Thyroid gland (tissue), 4 donors: ENCODE measurements around the gene STRIP2. TPM values are rescaled to one million over a fixed set of nuclear protein-coding genes. Genes with fewer than 3 reads are reported as not detected.
"Not testable (repeated sequence)": the region's sequence is repeated elsewhere in the genome, so short reads cannot be mapped to it uniquely, and the experiment has no call there.

ENCODE experiments used
- DNase-seq, 2 donors: peaks; one replicate each; pipeline ENCODE4 v3.0.0-alpha.2; 2019
- H3K27ac ChIP-seq, 3 donors: fragments of 200-600 bp; sonication (generic); 1 replicate in 2 of 3; 2 replicates in 1 of 3; pipeline ENCODE4 v1.5.1; 2016 to 2019; ENCODE audit warnings: mild to moderate bottlenecking in 1 of 3, moderate library complexity in 1 of 3
- H3K27me3 ChIP-seq: fragments of 200-600 bp; sonication (generic); one replicate; pipeline ENCODE4 v1.5.1; 2019
- H3K36me3 ChIP-seq, 2 donors: fragments of 200-600 bp; sonication (generic); one replicate each; pipeline ENCODE4 v1.5.1; 2016 to 2019
- H3K4me1 ChIP-seq, 2 donors: fragments of 200-600 bp; sonication (generic); one replicate each; pipeline ENCODE4 v1.5.1; 2017 to 2019
- H3K4me3 ChIP-seq, 3 donors: fragments of 200-600 bp; sonication (generic); replicated peaks in 1 of 3; 1 replicate in 2 of 3; 2 replicates in 1 of 3; pipeline ENCODE4 v1.5.1; 2016; ENCODE audit warnings: mild to moderate bottlenecking in 1 of 3
- H3K9me3 ChIP-seq: fragments of 200-600 bp; sonication (generic); one replicate; pipeline ENCODE4 v1.5.1; 2017
- POLR2A ChIP-seq, 2 donors: fragments of 450-650 bp; IDR thresholded peaks; one replicate each; pipeline ENCODE4 v1.6.1; 2017; ENCODE audit warnings: antibody characterized with exemption in 2 of 2, mild to moderate bottlenecking in 2 of 2, moderate library complexity in 1 of 2
- WGBS, 2 donors: methylation state at CpG; one replicate each; pipeline ENCODE4 v1.1.5; 2017; 5-methylcytosine and 5-hydroxymethylcytosine counted together
- intact Hi-C: fragments of 100-400 bp; cut with DNase I; formaldehyde crosslinking; loops from one replicate; pipeline ENCODE4 v1.15.1; 2023
- total RNA-seq, 4 donors: library from RNA; depleted of rRNA; stranded (reverse); fragments of >200 nt; gene quantifications; one replicate each; pipeline ENCODE4 v1.2.3, GENCODE V29; 2016
- TF ChIP-seq, protein P1 (sequence below), 6 experiments: fragments of 200-600 bp in 3 of 6; fragments of 450-650 bp in 3 of 6; sonication (generic) in 3 of 6; IDR thresholded peaks; one replicate each; pipeline ENCODE4 v1.5.1; 2016 to 2019; ENCODE audit warnings: antibody characterized with exemption in 6 of 6, mild to moderate bottlenecking in 2 of 6, inconsistent platforms in 1 of 6, moderate library complexity in 1 of 6

The STRIP2 gene
- total RNA-seq, 4 donors from 2014 or later, result 0.22 to 0.94 (median 0.54) TPM

DNA sequence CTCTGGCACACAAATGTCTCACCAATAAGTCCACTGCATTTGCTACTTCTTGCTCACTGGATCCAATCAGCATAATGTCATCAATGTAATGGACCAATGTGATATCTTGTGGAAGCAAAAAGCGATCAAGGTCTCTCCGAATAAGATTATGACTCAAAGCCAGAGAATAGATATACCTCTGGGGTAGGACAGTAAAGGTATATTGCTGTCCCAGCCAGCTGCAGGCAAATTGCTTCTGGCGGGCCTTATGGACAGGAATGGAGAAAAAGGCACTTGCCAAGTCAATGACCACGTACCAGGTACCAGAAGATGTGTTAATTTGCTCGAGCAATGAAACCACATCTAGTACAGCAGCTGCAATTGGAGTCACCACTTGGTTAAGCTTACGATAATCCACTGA, 13.2 kb downstream of the STRIP2 start:
- H3K9me3 ChIP-seq, DNase-seq, H3K27me3 ChIP-seq, H3K36me3 ChIP-seq, H3K27ac ChIP-seq, H3K4me3 ChIP-seq, intact Hi-C loops, H3K4me1 ChIP-seq: not testable (repeated sequence)
- WGBS, 2 donors, result 95 to 96% methylated on average over 6 of the region's 6 CpGs

DNA sequence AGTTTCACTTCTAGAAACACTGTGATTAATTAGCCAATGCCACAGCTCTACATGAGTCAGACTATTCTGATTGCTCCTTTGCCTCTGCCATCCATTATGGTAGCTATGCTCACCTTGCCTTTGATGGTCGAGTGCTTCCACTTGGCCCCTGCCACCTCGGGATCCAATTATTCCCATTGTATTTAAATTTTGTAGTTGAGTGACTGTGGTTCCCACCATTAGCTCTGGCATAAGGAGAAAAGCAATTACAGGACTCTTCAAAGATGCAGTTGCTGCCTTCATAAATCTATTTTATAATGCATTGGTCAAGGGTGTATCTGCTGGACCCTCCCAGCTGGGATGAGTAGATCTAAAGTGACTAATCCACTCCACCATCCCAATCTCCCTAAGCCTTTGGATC, 14.4 kb downstream of the STRIP2 start:
- intact Hi-C loops, H3K9me3 ChIP-seq, H3K4me1 ChIP-seq, DNase-seq, H3K36me3 ChIP-seq, H3K27me3 ChIP-seq, H3K4me3 ChIP-seq, H3K27ac ChIP-seq: not testable (repeated sequence)
- 88 to 95% methylated on average over 2 of the region's 2 CpGs for WGBS, 2 donors

DNA sequence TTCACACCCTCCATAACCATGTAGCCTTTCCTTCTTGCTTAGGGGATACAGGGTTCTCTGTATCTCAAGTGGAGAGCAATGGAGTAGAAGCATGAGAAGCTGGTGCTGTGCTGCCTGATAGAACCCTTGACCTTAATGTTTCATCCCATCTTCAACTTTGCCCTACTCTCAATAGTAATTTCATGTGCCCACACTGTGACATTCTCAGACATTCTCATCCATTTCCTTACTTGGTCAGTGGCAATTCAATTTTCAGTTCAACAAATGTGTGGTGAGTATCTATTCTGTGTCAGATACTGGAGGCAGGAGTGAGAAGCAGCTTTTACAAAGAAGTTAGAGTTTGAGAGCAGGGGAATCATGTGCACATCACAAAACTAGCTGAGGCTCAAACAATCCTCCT, 16.1 kb downstream of the STRIP2 start:
- Histone ChIP-seq H3K4me3 (no peak overlapping the region), H3K9me3 (no peaks in the 10 kb centered on the region), H3K27ac (no peak overlapping the region), H3K36me3 (no peaks in the 10 kb centered on the region), H3K27me3 (no peaks in the 10 kb centered on the region), H3K4me1 (no peaks in the 10 kb centered on the region)
- DNase-seq, result no peak
- TF ChIP-seq POLR2A (IDR thresholded peaks at IDR 0.05), result no peak
- TF ChIP-seq, protein P1, sequence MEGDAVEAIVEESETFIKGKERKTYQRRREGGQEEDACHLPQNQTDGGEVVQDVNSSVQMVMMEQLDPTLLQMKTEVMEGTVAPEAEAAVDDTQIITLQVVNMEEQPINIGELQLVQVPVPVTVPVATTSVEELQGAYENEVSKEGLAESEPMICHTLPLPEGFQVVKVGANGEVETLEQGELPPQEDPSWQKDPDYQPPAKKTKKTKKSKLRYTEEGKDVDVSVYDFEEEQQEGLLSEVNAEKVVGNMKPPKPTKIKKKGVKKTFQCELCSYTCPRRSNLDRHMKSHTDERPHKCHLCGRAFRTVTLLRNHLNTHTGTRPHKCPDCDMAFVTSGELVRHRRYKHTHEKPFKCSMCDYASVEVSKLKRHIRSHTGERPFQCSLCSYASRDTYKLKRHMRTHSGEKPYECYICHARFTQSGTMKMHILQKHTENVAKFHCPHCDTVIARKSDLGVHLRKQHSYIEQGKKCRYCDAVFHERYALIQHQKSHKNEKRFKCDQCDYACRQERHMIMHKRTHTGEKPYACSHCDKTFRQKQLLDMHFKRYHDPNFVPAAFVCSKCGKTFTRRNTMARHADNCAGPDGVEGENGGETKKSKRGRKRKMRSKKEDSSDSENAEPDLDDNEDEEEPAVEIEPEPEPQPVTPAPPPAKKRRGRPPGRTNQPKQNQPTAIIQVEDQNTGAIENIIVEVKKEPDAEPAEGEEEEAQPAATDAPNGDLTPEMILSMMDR (IDR thresholded peaks at IDR 0.05), result no peak
- intact Hi-C loops, result no loop called here

DNA sequence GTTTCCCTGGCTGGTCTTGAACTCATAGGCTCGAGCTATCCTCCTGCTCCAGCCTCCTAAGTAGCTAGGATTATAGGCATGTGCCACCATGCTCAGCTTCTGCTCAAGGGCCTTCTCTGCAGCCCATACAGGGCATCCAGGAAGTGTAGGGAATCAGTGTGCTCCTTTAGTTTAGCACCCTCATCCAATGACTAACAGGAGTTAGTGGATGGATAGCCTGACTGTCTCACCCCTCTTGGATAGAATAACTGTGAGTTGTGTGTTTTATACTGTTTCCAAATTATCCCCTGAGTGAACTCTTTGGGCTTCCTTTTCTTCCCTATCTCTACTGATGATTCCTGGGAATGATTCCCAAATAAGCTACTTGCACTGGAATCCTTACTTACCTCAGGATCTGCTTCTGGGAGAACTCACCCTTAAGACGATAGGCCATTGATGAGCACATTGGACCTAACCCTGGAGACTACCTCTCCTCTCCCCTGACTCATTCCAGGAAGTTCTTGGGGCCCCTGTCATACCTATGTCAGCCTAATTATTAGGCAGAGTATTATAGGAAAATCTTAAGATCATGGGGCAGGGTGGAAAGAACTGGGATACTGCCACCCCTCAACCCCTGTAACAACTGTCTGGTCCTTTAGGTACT, 18.5 kb downstream of the STRIP2 start:
- Histone ChIP-seq H3K36me3 (no peaks in the 10 kb centered on the region), H3K27ac (no peak overlapping the region), H3K4me3 (no peak overlapping the region), H3K27me3 (no peaks in the 10 kb centered on the region), H3K4me1 (no peaks in the 10 kb centered on the region), H3K9me3 (no peaks in the 10 kb centered on the region)
- intact Hi-C loops, result no loop called here
- TF ChIP-seq POLR2A (IDR thresholded peaks at IDR 0.05), result no peak
- TF ChIP-seq, protein P1 (IDR thresholded peaks at IDR 0.05), result no peak
- no peak for DNase-seq
- 88 to 93% methylated on average over 2 of the region's 2 CpGs for WGBS, 2 donors

DNA sequence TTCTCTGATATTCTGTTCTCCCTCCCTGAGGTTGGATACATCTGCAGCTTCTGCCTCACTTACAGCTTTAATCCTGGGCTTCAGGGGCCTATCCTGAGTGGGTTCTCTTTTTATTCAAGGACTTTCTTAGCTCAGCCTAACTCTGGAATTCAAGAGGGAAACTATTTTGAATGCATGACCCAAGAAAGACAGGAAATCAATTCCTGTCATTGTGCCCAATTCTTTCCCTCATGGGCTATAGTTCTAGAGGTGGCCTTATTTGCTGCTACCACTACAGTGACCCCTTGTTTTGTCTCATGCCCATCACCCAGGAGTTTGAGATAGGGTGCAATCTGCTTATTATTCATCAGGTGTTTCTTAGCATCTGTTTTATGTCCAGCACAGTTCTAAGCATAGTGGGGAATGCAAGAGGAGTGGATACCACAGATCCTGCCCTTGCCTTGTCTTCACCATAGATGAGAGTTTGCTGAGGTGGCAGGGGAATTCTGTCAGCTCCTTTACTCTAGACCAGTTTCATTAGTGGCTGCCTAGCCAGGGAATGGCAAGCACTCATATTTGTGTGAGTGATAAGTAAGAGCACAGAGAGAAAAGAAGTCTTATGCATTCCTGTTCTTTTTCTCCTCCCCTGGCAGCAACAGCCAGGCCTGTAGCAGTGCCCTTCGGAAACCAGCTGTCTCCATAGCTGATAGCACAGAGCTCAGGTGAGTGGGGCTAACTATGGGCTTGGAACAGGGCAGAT, 19.4 kb downstream of the STRIP2 start:
- H3K4me1 ChIP-seq, result no peaks in the 10 kb centered on the region
- no peaks in the 10 kb centered on the region for H3K9me3 ChIP-seq
- no peaks in the 10 kb centered on the region for H3K27me3 ChIP-seq
- no peaks in the 10 kb centered on the region for H3K36me3 ChIP-seq
- no peak overlapping the region for H3K27ac ChIP-seq
- intact Hi-C loops, result no loop called here
- no peak overlapping the region for H3K4me3 ChIP-seq
- TF ChIP-seq, protein P1 (IDR thresholded peaks at IDR 0.05), result no peak
- no peak for TF ChIP-seq POLR2A (IDR thresholded peaks at IDR 0.05)
- WGBS, 2 donors, result 80 to 86% methylated on average over 1 of the region's 1 CpG
- no peak for DNase-seq

DNA sequence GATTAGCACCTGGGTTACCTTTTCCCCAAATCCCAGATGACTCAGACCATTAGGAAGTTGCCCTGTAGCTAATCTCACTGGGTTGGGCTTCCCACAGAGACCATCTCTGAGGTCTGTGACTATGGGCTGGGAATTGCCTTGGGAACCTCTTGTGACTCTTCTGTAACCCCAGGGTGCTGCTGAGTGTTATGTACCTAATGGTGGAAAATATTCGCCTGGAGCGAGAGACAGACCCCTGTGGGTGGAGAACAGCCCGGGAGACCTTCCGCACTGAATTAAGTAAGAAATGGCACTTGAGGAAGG, 20.0 kb downstream of the STRIP2 start:
- WGBS, 2 donors, result 90 to 93% methylated on average over 4 of the region's 4 CpGs
- TF ChIP-seq, protein P1 (IDR thresholded peaks at IDR 0.05), result no peak
- no peak for TF ChIP-seq POLR2A (IDR thresholded peaks at IDR 0.05)

More for the DNA sequence above, 20.0 kb downstream of the STRIP2 start:
- Histone ChIP-seq H3K9me3 (no peaks in the 10 kb centered on the region), H3K4me3 (no peak overlapping the region), H3K36me3 (no peaks in the 10 kb centered on the region), H3K4me1 (no peaks in the 10 kb centered on the region), H3K27ac (no peak overlapping the region), H3K27me3 (no peaks in the 10 kb centered on the region)
- DNase-seq, result no peak
- intact Hi-C loops, result no loop called here
